HG03565 (cell line): Measurements from ENCODE around the gene SCNN1B.

Source experiments
- ATAC-seq: cut with Tn5 transposase; IDR thresholded peaks from one replicate; pipeline ENCODE4 v1.9.1; 2021; ENCODE audit warnings: mild to moderate bottlenecking, moderate library complexity; ENCODE audit not compliant: unreplicated experiment

SCNN1B gene

DNA sequence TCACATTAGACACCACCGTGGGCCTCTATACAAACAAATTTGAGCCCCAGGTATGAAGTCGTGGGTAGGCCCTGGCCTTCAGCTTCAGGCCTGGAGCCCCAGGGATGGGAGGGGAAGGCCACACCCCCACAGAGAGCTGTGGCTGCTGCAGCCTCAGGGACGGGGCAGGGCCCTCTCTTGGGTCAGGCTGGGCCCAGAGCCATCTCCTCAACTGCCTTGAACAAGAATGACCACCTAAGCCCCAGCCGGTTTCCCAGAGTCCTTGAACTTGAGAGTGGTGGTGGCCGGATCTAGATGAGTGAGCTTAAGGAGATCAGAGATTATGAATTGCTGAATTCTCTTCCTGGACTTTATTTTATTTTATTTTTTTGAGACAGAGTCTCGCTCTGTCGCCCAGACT is 18.6 kb downstream of the SCNN1B start:
- ATAC-seq = no peak

DNA sequence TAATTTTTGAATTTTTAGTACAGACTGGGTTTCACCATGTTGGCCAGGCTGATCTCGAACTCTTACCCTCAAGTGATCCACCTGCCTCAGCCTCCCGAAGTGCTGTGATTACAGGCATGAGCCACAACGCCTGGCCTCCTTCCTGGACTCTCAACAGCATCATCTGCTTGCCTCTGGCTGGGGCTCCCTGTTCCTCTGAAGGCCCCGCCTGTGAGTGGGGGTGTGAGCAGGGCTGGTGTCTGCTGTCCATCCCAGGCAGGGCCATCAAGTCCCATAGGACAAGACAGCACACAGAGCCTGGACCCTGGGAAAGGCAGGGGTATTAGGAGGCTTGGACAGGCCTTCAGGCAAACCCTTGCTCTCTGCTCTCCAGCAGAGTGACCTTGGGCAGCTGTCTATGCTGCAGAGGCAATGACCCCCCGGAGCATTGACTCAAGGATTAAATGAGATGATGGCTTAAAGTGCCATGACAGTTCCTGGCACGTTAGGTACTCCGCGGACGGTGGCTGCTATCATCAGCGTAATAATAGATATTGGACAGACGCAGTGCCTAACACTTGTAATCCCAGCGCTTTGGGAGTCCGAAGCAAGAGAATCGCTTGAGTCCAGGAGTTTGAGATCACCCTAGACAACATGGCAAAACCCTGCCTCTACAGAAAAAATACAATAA is 19.2 kb downstream of the SCNN1B start:
- ATAC-seq = no peak

DNA sequence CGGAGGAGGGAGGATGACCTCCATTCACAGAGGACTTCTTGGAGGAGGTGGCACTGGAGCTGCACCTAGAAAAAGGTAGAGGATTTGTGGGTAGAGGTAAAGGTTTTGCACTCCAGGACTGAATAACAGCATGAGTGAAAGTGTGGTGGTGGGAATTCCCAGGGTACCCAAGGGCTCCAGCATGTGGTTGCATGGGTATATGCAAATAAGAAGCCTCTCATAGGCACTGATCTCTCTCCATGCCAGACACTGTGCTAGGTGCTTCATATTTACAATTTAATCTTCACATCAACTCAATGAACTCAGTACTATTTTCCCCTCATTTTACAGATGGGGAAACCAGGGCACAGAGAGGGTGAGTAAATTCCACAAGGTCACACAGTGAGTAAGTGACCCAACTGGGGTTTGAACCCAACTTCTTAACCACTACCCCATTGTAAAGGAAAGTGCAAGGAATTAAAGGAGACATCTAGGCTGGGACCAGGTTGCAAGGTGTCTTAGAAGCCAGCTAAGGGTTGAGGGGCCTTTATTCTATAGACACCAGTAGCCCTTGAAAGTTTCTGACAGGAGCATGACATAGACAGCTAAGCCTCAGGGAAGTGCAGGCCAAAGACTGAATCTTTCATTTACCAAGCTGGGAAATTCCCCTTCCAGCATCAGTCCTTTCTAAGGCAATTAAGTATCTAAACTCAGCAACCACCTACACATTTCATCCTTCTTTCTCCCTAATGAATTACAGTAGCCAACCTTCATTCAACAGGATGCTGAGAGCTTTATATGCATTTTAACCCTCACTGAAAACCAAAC is 21.3 kb downstream of the SCNN1B start:
- ATAC-seq = no peak

DNA sequence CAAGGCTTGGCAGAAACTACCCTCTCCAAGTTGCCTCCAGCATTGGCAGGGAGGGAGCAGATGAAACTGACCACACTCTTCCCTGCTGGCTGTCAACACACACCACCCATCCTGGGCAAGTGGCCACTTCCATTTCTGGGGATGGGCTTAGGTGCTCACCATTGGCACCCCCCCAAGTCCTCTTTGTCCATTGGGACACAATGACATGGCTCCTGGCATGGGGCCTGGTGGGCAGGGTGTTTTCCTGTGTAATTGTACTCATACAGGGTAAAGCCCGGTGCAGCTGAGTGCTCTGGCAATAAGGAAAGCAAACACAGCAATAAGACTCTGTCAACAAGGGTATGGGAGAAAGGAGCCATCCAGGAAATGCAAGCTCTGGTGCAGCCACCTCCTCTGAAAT is 22.6 kb downstream of the SCNN1B start:
- ATAC-seq = no peak

DNA sequence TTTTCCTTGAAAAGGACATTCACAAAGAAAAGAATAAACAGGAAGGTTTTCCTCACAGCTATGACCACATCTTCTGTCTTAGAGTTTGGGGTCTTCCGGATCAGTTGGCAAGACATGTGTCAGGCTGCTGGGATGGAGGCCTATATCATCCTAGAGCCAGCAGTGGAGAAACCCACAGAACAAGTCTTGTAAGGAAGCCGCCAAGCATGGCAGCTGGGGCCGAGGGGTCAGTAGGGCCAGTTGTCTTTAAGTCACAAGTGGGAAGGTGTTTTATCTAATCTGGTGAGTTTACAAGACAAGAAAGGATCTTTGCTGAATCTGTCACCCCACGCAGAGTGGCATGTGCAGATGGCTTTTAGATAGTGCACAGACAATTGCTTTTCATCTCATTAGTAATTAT is 25.7 kb downstream of the SCNN1B start:
- ATAC-seq = no peak

DNA sequence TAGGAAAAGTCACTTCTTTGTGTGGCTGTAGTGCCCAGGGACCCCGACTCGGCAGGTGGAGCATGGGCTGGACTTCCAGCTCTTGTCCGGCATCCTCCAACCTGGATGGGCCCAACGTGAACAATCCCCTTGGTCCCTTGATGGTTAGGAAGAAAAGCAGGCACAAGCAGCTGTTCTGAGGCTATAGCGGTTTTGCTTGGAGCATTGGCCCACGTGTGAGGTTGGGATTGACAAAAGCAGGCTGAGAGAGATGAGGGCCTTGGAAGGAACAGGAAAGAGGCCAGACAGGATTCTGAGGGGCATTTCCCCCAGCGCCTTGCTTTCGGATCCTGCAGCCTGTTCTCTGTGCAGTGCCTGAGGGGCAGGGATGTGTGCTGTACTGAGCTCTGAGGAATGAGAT is 28.1 kb downstream of the SCNN1B start:
- ATAC-seq = no peak

DNA sequence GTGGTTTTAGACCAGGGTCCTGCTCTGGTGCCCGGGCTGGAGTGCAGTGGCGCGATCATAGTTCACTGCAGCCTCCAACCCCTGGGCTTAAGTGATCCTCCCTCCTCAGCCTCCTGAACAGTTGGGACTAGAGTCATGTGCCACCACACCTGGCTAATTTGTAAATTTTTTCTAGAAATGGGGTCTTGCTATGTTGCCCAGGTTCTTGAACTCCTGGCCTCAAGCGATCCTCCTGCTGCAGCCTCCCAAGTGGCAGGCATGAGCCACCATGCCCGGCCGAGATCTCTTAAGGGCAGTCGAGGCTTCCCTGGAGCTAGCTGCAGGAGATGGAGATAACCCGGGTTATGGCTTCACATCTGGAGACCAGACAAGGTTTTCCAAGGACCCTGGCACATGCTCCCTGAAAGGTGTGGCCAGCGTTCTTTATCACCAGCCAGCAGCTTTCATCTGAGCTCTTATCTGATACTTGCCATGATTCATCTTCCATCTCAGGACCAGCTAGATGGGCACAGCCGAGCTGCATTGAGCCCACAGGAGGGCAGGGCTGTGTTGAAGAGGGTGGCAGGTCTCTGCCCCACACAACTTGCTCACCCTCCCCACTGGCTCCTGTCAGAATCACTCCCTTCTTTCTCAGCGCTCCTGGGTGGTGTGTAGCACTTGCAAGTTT is 28.6 kb downstream of the SCNN1B start:
- no peak for ATAC-seq

DNA sequence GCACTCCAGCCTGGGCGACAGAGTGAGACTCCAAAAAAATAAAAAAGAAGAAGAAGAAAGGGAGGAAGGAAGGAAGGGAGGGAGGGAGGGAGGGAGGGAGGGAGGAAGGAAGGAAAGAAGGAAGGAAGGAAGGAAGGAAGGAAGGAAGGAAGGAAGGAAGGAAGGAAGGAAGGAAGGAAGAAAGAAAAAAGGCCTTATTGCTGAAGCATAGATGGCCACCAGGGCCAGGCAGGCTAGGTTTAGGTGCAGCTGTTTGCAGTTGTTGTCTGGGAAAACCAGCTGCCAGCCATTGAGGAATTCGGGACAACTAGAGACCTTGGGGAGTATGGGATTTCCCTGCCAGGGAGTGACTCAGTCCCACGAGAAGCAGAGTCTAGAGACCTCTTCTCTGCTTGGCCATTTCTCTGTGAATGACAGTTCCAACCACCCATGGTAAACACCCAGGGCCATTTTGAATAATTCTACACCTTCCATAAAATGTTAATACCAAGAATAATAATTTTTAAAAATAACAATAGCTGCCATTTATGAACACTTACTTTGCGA is 31.0 kb downstream of the SCNN1B start:
- ATAC-seq = no peak

DNA sequence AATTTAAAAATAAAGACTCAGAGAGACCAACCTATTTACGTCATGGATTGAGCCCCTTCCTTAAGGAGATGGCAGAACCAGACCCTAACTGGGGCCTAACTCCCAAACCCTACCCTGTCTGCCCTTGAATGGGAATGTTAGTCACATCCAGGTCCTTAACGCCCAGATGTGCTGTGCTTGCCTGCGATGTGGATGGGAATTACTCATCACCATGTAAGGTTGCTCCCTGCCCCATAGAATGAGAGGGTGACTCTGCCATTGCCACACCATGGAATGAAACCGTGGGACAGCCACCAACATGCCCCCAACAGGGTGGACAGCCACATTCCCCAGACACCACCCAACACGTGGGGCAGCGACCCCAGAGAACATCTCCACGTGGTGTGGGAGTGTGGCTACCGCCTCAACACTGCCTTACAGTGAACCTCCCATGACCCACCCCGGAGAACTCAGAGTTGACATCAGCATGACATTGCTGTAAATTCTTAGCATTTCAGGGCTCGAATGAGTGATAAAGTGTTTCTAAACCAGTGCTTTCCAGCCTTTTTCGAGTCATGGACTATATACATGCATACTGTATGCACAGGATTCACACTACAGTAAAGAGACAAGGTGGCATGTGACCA is 31.8 kb downstream of the SCNN1B start:
- no peak for ATAC-seq

DNA sequence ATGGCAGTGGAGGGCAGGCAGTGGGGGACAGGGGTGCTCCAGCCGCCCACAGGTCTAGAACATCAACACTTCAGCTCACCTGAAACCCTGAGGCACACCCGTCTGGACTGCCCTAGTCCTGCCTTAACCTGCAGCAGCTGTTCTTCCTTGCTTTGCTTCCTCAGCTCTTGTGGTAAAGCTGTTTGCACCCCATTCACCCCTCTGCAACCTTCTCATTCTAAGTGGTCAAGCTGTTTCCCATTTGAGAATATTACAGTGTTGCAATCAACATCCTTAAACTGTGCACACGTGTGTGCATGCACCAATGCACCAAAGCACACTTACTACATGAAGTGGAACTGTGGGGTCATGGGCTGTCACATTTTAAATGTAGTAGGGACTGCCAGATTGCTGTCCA is 32.4 kb downstream of the SCNN1B start:
- ATAC-seq = no peak

DNA sequence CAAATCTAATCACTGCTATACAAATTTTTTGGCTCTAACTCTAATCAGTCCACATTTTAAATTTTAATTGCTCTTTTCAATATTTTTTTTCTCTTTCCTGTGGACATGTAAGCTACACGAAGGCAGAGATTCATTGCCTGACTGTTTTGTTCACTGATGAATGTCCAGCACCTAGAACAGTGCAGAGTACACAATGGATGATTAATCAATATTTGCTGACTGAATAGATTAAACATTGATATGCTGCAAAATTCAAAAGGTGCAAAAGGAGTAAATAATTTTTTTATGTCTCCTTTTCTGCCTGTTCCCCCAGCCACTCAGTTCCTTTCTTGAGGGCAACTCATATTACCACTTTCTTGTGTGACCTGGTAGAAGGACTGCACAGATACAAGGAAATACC is 32.8 kb downstream of the SCNN1B start:
- ATAC-seq = no peak

DNA sequence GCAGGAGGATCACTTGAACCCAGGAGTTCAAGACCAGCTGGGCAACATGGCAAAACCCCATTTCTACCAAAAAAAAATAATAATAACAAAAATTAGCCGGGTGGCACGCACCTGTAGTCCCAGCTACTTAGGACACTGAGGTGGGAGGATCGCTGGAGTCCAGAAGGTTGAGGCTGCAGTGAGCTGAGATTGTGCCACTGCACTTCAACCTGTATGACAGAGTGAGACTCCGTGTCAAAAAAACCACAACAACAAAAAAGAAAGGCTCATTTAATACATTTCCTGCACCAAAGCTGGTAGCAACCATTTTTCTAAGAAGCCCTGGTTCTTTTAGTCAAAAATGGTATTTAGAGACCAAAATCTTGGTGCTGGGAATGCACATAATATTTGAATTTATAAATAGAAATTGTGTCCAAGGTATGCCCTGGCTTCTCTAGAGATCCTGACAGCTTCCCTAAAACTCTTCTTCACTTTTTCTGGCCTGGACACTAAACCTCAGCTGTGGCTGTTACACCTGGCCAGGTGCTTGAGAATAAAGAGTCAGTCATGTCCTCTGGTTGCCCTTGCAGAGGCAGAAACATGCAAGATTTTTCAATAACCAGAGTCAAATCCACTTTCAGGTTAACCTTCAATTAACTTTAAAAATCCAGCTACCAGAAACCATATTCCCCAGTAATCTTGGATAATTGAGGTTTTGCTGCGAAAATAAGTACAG is 35.9 kb downstream of the SCNN1B start:
- no peak for ATAC-seq

DNA sequence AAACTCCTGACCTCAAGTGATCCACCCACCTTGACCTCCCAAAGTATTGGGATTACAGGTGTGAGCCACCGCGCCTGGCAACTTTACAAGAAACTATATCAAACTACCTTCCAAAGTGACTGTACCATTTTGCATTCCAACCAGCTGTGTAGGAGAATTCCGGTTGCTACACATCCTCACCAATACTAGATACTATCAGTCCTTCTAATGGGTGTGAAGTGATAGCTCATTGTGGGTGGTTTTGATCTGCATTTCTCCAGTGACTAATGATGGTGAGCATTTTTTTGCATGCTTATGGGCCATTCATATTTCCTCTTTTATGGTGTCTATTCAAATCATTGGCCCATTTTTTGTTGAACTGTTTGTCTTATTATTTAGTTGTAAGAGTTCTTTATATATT is 37.7 kb downstream of the SCNN1B start:
- ATAC-seq = no peak

DNA sequence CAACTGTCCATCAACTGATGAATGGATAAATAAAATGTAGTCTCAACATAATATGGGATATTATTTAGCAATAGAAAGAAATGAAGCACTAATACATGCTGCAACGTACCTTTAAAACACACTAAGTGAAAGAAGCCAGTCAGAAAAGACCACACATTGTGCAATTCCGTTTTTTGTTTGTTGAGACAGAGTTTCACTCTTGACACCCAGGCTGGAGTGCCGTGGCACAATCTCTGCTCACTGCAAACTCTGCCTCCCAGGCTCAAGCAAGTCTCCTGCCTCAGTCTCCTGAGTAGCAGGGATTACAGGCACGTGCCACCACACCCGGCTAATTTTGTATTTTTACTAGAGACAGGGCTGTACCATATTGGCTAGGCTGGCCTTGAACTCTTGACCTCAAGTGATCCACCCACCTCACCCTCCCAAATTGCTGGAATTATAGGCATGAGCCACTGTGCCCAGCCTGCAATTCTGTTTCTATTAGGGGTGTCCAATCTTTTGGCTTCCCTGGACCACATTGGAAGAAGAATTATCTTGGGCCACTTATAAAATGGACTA is 40.1 kb downstream of the SCNN1B start:
- ATAC-seq = no peak

DNA sequence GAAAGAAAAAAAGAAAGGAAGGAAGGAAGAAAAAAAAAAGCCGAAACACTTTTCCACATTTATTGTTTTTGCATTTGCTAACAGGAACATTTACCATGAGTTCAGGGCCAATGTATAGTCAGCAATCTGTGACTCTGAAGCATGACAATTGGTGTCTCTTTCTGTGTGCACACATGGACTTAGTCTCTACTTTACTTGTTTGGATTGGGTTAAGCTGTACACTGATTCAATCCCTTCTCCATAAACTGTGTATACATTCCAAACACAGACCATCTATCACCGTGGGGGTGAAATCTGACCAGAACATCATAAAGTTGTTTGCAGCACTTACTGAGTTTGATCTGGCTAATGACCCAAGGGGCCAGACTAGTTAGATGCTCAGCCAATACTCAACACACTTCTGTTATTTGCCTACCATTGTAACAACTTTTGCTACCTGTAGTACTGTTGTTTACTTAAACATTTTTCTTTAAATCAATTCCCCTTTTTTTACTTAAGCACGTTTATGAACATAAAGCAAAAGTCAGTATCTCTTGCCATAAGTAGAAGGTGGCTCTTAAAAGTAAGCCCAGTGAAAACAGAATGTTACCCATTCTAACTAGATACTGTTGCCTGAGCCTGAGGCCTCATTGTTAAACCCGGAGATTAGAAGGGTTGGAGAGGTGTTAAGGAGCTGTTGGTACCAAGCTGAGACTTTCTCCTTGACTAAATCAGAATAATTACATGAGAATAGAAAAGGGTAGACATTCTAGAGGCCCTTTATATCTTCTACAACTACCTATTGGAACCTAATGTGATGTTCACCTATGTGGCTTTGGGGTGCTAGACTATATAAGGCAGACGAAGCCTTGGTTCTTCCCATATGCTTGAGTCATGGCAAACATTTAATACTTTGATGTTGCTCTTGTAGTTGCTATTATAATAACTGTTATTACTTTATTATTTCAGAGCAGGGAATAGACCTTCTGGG is 41.8 kb downstream of the SCNN1B start:
- ATAC-seq = no peak

DNA sequence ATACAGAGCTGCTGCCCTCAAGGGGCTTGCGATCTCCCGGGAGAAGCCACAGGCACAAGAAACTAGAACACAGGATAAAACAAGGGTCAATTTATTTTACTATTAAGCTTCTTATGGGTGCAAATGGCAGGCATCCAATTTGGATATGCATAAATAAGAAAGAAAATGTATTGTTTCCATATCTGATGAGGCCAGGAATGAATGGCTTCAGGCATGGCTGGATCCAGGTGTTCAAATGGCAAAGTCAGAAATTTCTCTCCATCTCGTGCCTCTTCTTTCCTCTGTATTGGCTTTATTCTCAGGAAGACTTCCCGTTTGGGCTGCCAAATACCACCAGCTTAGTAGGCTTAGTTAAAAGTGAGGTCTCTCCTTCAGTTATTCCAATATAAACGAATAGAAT is 43.1 kb downstream of the SCNN1B start:
- no peak for ATAC-seq

DNA sequence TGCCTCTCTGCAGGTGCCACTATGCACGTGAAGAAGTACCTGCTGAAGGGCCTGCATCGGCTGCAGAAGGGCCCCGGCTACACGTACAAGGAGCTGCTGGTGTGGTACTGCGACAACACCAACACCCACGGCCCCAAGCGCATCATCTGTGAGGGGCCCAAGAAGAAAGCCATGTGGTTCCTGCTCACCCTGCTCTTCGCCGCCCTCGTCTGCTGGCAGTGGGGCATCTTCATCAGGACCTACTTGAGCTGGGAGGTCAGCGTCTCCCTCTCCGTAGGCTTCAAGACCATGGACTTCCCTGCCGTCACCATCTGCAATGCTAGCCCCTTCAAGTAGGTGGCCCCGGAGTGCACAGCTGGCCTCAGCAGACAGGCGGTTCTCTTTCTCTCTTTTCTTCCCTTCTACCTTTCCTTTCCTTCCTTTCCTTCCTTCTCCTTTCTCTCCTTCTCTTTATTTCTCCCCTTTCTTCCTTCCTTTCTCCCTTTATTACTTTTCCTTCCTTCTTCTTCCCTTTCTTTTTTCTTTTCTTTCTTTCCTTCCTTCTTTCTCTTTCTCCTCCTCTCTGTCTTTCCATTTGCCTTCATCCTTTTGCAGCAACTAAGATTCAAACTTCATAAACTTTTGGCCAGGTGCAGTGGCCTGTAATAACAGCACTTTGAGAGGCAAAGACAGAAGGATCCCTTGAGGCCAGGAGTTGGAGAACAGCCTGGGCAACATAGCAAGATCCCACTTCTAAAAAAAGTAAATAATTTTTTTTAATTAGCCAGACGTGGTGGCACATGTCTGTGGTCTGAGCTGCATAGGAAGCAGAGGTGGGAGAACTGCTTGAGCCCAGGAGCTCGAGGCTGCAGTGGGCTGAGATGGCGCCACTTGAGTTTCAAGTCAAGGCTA is 46.7 kb downstream of the SCNN1B start:
- ATAC-seq = no peak

DNA sequence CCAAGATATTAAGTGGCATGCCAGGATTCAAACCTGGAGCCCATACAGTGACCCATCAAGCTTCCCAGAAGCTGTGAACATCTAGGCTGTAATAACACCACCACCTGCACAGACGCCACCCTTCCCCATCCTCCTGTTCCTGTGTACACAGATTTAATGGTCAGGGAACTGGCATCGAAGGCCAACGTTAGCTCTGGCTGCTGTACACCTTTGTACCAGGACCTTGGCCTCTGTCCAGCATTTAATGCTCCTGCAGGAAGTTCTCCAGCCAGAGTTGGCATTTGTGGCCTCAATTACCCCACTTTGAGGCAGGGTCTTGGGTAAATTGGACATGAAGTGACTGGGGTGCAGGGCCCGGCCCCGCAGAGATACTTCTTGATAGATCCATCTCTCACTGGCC is 49.3 kb downstream of the SCNN1B start:
- ATAC-seq = no peak
